Mucosa of descending colon (tissue), 3 donors: ENCODE measurements around the gene SYNE2. TPM values are rescaled to one million over a fixed set of nuclear protein-coding genes. Genes with fewer than 3 reads are reported as not detected.

Experiments
- ATAC-seq: fragments of 200-7000 bp; cut with Tn5 transposase; one replicate; pipeline ENCODE4 v1.9.1; 2020; ENCODE audit warnings: mild to moderate bottlenecking, moderate library complexity
- DNase-seq, 3 donors: peaks; one replicate each; pipeline ENCODE4 v3.0.0-alpha.2; 2020
- H3K36me3 ChIP-seq: fragments of 200-600 bp; one replicate; pipeline ENCODE4 v1.8.0; 2021; ENCODE audit warnings: low read depth, mild to moderate bottlenecking
- H3K4me1 ChIP-seq: fragments of 200-600 bp; one replicate; pipeline ENCODE4 v1.8.0; 2021; ENCODE audit warnings: low read depth, mild to moderate bottlenecking
- H3K4me3 ChIP-seq: fragments of 200-600 bp; one replicate; pipeline ENCODE4 v1.8.0; 2021; ENCODE audit warnings: mild to moderate bottlenecking
- H3K9me3 ChIP-seq: fragments of 200-600 bp; one replicate; pipeline ENCODE4 v1.8.0; 2021; ENCODE audit warnings: mild to moderate bottlenecking
- intact Hi-C, 2 donors: fragments of 100-400 bp; cut with DNase I in 1 of 2; cut with micrococcal nuclease in 1 of 2; formaldehyde crosslinking; loops; one replicate each; pipeline versions ENCODE4 v1.11.0 to v1.11.1; 2022; cut with DNase I, micrococcal nuclease
- total RNA-seq, 3 donors: library from RNA; stranded (reverse); fragmentation: NEBNext Ultra II Directional in 2 of 3; extraction: Animal tissue kit (Norgen Biotek cat#: 25700) in 2 of 3; gene quantifications; one replicate each; pipeline versions ENCODE4 v1.2.1 to v1.2.4, GENCODE V29; 2021 to 2023
- TF ChIP-seq, protein P1 (sequence below): fragments of 200-600 bp; IDR thresholded peaks from one replicate; pipeline ENCODE4 v1.8.0; 2022; ENCODE audit warnings: antibody characterized with exemption, mild to moderate bottlenecking
- donor health status: DM: no; HTN: no; CAD: no; lungs with moderate emphysema.
- donor health status: DM: no; HTN: no; CAD: no.
- donor health status: DM: no; HTN: yes; CAD: no.

SYNE2 gene
- total RNA-seq, 3 donors from 2014 or later, result 104 to 215 (median 174) TPM

DNA sequence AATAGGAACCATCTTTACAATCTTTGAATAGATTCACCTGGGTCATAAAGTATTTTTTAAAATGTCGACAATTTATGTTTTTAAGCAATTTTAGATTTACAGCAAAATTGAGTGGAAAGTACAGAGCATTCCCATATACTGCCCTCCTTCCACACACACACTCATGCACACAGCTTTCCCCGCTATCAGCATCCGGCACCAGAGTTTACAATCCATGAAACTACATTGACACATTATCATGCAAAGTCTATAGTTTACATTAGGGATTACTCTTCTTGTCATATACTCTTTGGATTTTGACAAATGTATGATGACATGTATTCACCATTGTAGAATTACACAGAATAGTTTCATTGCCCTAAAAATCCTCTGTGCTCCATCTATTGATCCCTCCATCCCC is 9.0 kb upstream of the SYNE2 start:
- Histone ChIP-seq H3K9me3 (peaks cover 5% of the 10 kb centered on the region), H3K4me3 (no peak overlapping the region), H3K36me3 (no peaks in the 10 kb centered on the region), H3K4me1 (no peaks in the 10 kb centered on the region)
- DNase-seq (no peak), ATAC-seq (no peak)
- intact Hi-C loops, result no loop called here
- TF ChIP-seq, protein P1, sequence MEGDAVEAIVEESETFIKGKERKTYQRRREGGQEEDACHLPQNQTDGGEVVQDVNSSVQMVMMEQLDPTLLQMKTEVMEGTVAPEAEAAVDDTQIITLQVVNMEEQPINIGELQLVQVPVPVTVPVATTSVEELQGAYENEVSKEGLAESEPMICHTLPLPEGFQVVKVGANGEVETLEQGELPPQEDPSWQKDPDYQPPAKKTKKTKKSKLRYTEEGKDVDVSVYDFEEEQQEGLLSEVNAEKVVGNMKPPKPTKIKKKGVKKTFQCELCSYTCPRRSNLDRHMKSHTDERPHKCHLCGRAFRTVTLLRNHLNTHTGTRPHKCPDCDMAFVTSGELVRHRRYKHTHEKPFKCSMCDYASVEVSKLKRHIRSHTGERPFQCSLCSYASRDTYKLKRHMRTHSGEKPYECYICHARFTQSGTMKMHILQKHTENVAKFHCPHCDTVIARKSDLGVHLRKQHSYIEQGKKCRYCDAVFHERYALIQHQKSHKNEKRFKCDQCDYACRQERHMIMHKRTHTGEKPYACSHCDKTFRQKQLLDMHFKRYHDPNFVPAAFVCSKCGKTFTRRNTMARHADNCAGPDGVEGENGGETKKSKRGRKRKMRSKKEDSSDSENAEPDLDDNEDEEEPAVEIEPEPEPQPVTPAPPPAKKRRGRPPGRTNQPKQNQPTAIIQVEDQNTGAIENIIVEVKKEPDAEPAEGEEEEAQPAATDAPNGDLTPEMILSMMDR, result no peak

DNA sequence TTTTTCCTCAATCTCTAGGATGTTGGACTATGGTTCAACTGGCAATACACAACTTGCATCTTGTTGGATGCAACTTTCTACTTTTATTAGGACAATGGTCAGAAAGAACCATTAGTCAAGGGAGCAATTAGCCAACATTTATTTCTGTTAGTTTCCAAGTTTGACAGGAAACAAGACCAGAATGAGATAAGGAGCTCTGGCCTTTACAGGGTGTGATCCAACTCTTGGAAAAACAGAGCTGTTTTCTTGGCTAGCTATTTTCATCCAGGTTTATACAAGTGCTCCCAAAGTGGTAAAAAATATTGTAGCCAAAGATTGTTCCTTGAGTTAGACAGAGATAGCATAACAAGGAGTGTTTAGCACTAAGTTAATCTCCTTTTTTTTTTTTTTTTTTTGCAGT is 3.9 kb upstream of the SYNE2 start:
- Histone ChIP-seq H3K9me3 (no peaks in the 10 kb centered on the region), H3K4me3 (no peak overlapping the region), H3K4me1 (no peaks in the 10 kb centered on the region), H3K36me3 (no peaks in the 10 kb centered on the region)
- intact Hi-C loops, result no loop called here
- TF ChIP-seq, protein P1, result no peak
- DNase-seq (no peak), ATAC-seq (no peak)

DNA sequence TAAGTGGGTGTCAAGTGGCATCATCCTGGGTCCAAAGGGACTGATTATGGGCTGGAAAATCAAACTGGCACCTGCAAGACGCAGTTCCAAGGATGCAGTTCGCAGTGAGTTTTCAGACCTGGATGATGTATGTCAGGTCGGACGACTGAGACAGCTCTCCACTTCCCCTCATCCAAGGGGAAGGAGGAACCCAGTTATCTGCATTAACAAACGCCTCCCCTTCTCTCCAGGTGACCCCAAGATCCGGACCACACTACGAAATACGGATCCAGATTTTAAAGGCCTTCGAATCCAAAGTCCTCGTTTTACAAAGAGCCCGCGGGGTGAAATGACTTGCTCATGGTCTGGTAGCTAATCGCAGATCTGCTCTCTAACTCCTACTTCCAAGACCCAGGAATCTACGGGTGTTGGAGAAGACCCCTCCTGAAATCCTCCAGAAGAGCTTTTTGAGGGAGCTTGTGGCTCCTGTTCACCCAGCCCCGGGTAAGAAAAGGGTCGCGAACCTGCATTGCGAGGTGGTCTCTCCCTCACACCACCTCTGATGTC is 460 bp upstream of the SYNE2 start:
- Histone ChIP-seq H3K4me3 (peak overlapping the region; percentile 79), H3K4me1 (peaks cover 6% of the 10 kb centered on the region), H3K9me3 (no peaks in the 10 kb centered on the region), H3K36me3 (no peaks in the 10 kb centered on the region)
- TF ChIP-seq, protein P1, result no peak
- DNase-seq (no peak), ATAC-seq (peak; percentile 2)
- intact Hi-C loops, result no loop called here

DNA sequence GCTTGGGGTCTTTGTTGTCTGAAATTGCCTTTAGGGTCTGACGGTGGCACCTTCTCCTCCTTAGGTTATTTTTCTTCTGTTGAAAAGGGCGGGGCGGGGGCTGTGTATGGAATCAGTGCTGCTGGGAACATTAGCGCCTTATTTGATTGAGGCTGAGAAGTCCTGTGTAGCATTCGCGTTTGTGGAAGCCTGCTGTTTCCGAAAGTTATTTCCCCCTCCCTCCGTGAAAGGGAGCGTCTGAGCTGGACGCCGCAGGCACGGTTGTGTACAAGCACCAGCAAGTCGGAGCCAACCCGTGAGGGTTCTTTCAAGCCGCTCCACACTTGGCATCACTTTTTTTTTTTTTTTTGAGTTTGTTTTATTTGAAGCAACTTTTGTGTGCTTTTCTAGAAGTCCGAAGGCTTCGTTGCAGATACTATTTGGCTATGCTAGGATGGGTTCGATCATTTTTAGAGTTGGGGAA is 1.1 kb downstream of the SYNE2 start:
- intact Hi-C loops, result no loop called here
- TF ChIP-seq, protein P1, result no peak
- peak; percentile 65 for ATAC-seq
- H3K9me3 ChIP-seq, result no peaks in the 10 kb centered on the region
- peak overlapping the region; percentile 79 for H3K4me3 ChIP-seq
- H3K36me3 ChIP-seq, result no peaks in the 10 kb centered on the region
- peaks cover 6% of the 10 kb centered on the region for H3K4me1 ChIP-seq
- DNase-seq, result peak; percentile 69 to 76 (median 74)

DNA sequence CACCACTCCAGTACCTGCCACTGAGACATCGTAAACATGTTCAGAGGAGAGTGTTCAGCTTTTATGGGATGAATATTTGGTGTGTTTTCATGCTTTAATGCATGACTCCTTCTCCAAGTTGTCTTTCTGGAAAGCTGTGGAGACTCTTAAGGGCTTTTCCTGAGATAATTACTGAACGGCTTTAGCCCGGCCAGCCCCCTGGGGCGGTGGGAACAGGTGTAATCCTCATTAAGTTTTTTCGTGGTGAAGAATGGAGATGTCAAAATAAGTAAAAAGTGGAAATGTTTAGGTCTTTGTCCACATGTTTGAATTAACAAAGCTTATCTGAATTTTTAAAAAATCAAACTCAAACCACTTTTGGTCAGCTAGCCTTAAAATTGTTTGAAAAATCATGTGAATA is 1.5 kb downstream of the SYNE2 start:
- ATAC-seq (peak; percentile 6), DNase-seq (no peak)
- Histone ChIP-seq H3K4me3 (no peak overlapping the region), H3K36me3 (no peaks in the 10 kb centered on the region), H3K9me3 (no peaks in the 10 kb centered on the region), H3K4me1 (peaks cover 6% of the 10 kb centered on the region)
- intact Hi-C loops, result no loop called here
- TF ChIP-seq, protein P1, result no peak

DNA sequence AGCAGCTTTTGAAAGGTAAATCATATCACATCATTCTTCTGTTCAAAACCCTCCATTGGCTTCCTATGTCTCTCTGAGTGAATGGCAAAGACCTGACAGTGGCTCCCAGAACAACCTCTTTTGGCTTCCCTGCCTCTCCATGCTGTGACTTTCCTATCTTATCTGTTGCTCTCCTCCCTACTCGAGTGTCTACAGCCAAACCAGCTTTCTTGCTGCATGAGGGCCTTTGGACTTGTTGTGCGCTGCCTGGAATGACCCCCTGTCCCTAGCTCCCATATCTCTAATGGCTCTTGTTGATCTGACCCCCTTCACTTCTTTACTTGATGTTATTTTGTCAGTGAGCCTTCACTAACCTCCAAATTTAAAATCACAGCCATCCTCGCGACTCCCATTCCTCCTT is 2.5 kb downstream of the SYNE2 start:
- no peak for DNase-seq
- ATAC-seq, result no peak
- H3K36me3 ChIP-seq, result no peaks in the 10 kb centered on the region
- H3K4me1 ChIP-seq, result peaks cover 6% of the 10 kb centered on the region
- TF ChIP-seq, protein P1, result no peak
- no peaks in the 10 kb centered on the region for H3K9me3 ChIP-seq
- no peak overlapping the region for H3K4me3 ChIP-seq
- intact Hi-C loops, result no loop called here
